NOMO-1 (cell line): Measurements from ENCODE around the gene SGTA.
"Not testable (repeated sequence)": the region's sequence is repeated elsewhere in the genome, so short reads cannot be mapped to it uniquely, and the experiment has no call there.

Source experiments
- DNase-seq, 2 experiments: peaks; one replicate each; lab custom pipeline; 2025; ENCODE audit not compliant: unreplicated experiment in 2 of 2; lab: John Stamatoyannopoulos, UW

SGTA gene

DNA sequence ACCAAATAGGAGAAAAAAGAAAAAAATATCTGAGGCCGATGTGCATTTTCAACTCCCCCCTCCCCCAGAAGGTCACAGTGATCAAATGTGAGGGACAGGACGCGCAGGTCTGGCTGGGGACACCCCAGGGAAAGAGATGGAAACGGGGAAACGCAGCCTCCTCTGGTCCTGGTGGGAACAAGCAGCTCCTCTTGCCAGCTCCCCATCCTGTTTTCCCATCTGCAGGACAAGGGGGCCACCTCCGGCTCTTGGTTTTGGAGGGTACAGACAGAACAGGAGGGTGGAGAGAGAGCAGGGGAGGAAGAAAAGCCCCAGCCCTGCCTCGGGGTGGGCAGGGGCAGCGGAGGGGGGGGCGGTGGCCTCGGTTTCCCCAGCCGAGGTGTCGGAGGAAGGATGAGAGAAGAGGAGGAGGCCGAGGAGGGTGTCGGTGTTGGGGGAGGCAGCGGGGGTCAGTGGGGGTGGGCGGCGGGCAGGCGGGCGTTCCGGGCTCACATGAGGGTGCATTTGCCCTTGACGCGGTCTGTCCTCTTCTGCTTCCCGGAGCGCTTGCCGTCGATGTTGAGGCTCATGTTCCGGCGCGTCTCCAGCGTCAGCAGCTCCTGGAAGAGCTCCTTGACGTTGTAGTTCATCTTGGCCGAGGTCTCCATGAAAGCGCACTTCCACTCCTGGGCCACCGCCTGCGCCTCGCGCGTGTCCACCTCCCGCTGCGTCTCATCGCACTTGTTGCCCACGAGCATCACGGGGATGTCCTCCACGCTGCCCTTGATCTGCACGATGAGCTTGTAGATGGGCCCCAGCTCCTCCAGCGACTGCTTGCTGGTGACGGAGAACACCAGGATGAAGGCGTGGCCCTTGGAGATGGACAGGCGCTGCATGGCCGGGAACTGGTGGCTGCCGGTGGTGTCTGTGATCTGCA is 66.1 kb downstream of the SGTA start:
- DNase-seq: no peak

DNA sequence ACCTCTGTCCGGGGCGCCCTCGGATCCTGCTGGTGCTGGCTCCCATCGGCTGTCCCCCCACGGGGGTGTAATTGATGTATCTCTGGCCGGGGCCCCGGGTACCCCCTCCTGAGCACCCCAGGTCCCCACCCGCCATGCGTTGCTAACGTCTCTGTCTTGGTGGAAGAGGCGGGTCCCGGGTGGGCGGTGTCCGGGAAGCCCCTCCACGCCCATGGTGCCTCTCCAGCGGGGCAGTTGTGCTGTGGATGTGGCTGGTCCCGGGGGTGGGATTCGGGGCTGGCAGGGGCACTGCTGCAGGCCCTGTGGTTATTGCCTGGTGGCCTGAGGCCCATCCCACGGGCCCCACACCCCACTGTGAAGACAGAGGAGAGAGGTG is 66.8 kb downstream of the SGTA start:
- DNase-seq: no peak

DNA sequence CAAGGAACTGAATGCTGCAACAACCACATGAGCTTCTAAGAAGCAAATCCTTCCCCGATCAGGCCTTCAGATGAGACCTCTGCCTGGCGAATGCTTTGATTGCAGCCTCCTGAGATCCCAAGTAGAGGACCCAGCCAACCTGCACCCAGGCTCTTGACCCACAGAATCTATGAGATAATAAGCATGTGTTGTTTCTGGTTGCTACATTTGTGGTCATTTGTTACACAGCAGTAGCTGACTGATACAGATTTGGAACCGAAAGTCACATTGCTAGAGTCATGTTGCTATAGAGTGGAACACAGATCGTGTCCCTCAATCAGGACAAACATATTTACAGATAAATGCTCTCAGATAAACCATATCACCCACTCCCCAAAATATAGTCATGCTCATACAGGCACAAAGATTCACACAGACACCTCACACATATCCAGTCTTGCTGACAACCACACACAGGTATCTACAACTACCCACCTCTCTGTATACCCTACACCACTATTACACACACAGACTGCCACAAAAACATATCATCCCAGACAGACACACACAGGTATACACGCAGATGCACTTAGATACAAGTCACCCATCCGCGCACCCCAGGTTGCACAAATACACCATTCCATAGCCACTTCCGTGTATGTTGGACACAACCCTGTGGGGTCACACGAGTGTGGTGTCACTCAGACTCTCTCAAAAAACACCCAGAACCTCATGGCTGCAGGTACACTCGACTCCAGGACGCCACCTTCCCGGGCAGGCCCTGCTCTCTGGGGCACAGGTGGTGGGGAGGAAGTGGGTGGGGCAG is 67.4 kb downstream of the SGTA start:
- DNase-seq: no peak

DNA sequence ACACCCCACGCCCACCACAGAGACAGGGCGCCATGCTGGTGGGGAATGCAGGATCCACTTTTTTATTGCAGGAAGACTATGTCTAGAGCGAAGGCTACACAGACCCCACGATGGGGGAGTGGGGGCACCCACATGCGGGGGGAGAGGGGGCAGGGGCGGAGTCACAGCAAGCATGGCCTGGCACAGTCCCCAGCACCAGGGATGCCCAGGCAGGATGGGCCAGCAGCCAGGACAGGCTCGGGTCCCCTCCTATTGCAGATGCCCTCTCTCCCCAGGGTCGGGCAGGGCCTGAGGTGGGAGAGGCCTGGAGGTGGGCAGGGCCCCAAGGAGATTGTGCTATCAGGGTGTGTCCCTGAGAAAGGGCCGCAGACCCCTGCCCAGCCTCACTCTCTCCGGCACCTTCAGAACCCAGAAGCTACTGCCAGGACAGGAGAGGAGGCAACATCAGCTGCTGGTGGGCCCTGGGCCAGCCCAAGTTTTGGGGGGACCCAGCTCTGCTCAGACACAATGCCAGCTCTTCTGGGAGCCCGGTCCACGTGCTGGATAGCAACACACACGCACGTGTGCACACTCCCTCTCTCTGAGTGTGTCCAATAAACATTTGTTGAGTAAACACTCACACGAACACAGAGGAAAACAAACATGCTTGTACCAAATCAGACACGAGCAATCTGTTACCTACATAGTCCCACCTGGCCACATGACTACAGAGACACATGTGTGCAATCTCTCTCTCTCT is 68.4 kb downstream of the SGTA start:
- DNase-seq: no peak

DNA sequence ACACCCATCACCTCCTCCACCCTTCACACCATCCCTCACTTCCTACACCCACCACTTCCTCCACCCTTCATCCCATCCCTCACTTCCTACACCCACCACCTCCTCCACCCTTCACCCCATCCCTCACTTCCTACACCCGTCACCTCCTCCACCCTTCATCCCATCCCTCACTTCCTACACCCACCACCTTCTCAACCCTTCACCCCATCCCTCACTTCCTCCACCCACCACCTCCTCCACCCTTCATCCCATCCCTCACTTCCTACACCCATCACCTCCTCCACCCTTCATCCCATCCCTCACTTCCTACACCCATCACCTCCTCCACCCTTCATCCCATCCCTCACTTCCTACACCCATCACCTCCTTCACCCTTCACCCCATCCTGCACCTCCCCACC is 69.0 kb downstream of the SGTA start:
- not testable (repeated sequence) for DNase-seq

DNA sequence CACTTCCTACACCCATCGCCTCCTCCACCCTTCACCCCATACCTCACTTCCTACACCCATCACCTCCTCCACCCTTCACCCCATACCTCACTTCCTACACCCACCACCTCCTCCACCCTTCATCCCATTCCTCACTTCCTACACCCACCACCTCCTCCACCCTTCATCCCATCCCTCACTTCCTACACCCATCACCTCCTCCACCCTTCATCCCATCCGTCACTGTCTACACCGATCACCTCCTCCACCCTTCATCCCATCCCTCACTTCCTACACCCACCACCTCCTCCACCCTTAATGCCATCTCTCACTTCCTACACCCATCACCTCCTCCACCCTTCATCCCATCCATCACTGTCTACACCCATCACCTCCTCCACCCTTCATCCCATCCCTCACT is 69.9 kb downstream of the SGTA start:
- not testable (repeated sequence) for DNase-seq

- DNase-seq: no peak
These were observed 71.2 kb downstream of the SGTA start for GRCh38 chr19:2711875-2712205.

DNA sequence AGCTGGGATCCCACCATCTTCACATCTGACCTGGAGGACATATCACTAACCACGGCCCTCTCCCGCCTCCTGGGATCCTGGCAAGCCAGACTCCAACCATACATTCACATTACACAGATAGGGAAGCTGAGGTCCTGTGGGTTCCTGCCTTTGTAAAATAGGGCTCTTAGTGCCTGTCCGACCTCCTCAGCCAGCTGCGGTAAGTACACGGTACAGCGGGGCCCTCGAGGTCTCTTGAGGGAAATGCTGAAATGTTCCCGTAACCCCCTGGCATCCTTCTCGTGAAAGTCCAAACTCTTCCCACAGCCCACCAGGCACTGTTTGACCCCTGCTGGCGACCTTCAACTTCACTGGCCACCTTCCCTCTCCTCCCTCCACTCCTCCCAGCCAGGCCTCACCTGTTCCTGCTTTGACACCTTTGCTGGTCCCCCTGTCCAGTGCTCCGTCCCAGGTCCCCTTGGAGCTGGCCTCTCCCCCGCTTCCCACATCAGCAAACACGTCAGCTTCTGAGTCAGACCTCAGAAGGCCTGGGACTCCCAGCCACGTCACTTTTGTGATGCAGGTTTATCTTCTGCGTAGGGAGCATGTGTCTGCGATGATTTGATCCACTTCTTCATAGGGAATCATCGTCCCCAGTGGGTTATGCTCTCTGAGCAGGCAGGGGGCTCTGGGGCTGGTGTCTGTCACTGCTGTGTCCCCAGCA is 71.8 kb downstream of the SGTA start:
- peak; percentile 6 to 53 for DNase-seq

DNA sequence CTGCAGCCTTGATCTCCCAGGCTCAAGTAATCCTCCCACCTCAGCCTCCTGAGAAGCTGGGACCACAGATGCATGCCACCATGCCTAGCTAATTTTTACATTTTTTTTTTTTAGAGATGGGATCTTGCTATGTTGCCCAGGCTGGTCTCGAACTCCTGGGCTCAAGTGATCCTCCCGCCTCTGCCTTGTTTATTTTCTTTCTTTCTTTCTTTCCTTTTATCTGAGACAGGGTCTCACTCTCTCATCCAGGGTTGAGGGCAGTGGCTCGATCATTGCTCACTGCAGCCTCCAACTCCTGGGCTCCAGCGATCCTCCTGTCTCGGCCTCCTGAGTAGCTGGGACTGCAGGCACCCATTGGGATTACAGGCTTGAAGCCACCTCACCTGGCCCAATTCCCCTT is 76.8 kb downstream of the SGTA start:
- no peak for DNase-seq
